Adrenal gland (tissue), 5 donors: Measurements from ENCODE around the gene ZNF579.

ENCODE experiments used
- CTCF ChIP-seq, 6 experiments: fragments of 450-650 bp in 4 of 6; fragments of 200-600 bp in 2 of 6; sonication (generic) in 1 of 6; IDR thresholded peaks; 1 replicate in 5 of 6; 2 replicates in 1 of 6; pipeline versions ENCODE4 v1.5.1 to v1.8.0; 2016 to 2021; ENCODE audit warnings: antibody characterized with exemption in 6 of 6, mild to moderate bottlenecking in 2 of 6, moderate library complexity in 1 of 6
- POLR2A ChIP-seq, 2 donors: fragments of 450-650 bp; IDR thresholded peaks; one replicate each; pipeline ENCODE4 v1.6.1; 2017; ENCODE audit warnings: antibody characterized with exemption in 2 of 2, mild to moderate bottlenecking in 2 of 2, moderate library complexity in 1 of 2
- donor health status: DM: no; HTN: no; CAD: no.

DNA sequence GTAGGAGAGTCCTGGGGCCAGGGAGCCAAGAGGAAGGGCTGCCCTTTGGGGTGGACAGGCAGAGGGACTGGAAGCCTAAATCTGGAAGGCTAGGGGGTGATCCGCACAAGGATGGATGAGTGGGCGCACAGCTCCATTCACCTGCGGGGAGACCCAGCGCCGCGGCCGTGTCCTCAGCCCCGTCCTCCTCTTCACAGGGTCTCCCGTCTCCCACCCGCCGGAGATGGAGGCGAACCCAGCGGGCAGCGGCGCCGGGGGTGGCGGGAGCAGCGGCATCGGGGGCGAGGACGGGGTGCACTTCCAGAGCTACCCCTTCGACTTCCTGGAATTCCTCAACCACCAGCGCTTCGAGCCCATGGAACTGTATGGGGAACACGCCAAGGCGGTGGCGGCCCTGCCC, 32.7 kb upstream of the ZNF579 start:
- TF ChIP-seq POLR2A (IDR thresholded peaks at IDR 0.05) (no peak), CTCF (IDR thresholded peaks at IDR 0.05) (no peak)
